ENCODE measurements around the gene PRDM16.

DNA sequence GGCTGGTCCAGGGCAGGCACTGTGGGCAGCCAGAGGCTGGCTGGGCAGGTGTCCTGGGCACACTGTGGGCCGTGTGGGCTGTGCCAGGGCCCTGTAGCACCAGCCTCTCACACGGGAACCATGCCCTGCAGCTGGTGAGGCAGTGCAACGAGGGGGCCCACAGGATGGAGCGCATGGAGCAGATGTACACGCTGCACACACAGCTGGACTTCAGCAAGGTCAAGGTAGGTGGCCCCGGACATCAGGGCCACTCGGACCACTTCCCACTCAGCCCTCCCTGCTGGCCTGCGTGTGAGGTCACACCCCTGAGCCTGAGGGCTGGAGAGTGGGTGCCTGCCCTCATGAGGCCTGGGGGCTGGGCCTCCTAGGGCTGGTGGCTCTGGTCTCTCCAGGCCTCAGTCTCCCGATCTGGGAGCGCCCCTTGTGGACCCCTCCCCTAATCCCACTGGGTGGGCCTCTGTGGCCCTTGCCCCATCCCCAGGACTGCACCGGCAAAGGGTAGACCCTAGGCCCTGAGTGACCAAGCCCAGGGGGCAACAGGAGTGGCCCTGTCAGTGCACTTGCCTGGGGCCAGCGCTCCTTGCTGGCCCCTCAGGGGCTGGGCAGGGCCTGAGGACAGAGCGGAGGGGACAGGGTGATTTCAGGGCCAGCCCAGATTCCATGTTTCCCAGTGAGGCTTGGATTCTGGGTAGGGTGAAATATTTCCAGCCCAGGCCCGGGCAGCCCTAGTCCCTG is 407.0 kb downstream of the PRDM16 start:
- TF ChIP-seq, protein P1, sequence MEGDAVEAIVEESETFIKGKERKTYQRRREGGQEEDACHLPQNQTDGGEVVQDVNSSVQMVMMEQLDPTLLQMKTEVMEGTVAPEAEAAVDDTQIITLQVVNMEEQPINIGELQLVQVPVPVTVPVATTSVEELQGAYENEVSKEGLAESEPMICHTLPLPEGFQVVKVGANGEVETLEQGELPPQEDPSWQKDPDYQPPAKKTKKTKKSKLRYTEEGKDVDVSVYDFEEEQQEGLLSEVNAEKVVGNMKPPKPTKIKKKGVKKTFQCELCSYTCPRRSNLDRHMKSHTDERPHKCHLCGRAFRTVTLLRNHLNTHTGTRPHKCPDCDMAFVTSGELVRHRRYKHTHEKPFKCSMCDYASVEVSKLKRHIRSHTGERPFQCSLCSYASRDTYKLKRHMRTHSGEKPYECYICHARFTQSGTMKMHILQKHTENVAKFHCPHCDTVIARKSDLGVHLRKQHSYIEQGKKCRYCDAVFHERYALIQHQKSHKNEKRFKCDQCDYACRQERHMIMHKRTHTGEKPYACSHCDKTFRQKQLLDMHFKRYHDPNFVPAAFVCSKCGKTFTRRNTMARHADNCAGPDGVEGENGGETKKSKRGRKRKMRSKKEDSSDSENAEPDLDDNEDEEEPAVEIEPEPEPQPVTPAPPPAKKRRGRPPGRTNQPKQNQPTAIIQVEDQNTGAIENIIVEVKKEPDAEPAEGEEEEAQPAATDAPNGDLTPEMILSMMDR (IDR thresholded peaks at IDR 0.05): no peak
- no peak for TF ChIP-seq POLR2A (IDR thresholded peaks at IDR 0.05)

Measured in testis (tissue), 2 donors.